HG03025 (cell line): ENCODE data around the gene PSAP.

Experiments
- ATAC-seq: cut with Tn5 transposase; IDR thresholded peaks from one replicate; pipeline ENCODE4 v1.9.1; 2021; ENCODE audit warnings: mild to moderate bottlenecking, moderate library complexity; ENCODE audit not compliant: unreplicated experiment, low FRiP score

PSAP gene

GRCh38 chr10:71795248-71795647 is 55.8 kb downstream of the PSAP start:
- ATAC-seq = no peak

DNA sequence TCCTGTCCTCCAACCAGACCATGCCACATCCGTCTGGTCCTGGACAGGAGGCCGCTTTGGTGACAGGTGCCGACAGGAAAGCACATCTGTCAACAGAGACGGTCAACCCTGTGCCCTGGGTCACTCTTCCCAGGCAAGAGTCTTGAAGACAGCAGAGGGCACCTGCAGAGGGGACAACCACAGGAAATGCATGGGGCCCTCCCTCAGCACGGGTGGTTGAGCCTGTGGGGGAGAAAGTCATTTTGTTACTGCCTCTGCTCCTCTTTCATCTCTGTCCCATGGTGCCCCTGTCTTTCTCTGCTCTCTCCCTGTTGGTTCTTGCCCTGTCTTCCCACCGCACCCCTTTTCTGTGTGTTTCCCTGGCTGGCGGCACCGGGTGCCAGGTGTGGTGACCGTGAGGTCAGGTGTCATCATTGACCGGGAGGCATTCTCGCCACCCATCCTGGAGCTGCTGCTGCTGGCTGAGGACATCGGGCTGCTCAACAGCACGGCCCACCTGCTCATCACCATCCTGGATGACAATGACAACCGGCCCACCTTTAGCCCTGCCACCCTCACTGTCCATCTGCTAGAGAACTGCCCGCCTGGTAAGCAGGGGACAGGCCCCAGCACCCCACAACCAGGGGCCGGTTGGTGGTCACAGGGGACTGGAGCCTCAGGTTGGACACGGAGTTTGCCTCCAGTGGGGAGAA is 60.2 kb downstream of the PSAP start:
- ATAC-seq = no peak

GRCh38 chr10:71789871-71790270 is 61.2 kb downstream of the PSAP start:
- no peak for ATAC-seq

- no peak for ATAC-seq
Observed at GRCh38 chr10:71788954-71789353, 62.1 kb downstream of the PSAP start.

DNA sequence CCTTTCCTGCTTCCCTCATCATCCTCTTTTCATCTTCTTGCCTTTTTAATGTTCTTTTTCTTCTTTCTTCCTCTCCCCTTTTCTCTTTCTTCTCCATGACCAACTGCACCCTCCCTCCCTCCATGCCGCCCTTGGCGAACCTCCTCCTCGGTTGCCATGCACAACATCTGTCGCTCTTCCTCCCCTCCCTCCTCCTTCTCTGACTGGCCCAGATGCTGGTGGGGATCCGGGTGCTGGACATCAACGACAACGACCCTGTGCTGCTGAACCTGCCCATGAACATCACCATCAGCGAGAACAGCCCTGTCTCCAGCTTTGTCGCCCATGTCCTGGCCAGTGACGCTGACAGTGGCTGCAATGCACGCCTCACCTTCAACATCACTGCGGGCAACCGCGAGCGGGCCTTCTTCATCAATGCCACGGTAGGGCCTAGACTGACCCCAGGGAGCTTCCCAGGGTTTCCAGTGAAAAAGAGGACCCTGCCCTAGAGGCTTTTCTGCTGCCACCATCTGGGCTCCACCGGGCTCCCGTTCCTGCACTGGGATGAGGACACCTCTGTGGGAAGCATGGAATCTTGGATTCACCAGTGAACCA is 66.3 kb downstream of the PSAP start:
- no peak for ATAC-seq

GRCh38 chr10:71783917-71784678 is 67.0 kb downstream of the PSAP start:
- ATAC-seq = no peak

GRCh38 chr10:71782917-71783490 is 68.0 kb downstream of the PSAP start:
- no peak for ATAC-seq

DNA sequence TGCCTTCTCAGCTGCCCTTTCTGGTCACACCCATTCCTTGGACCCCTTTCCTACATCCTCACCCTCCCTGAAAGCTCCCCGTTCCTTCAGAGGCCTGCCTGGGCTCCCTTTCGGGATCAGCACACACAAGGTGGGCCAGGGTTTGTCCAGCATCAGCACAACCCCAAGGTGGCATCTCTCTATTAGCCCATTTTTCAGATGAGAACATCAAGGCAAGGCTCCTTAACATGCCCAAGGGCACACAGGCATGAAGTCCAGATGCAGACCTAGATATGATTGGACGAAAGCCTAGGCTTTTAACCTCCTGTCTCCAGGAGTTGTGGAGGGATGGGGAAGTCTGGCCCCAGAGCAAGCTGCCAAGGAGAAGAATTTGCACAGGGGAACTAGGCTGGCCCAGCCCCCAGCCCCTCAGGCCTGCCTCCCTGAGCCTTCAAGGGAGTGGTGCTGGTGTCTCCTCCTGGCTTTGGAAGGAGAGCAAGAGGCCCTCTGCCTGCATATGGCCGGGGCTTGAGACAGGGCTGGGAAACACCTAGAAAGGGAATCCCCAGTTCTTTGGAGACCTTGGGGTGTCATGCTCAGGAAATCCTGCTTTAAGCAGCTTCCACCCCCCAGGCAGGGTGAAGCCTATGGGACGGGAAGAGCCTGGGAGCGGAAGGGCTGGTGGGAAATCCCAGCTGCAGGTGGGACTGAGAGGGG is 68.7 kb downstream of the PSAP start:
- ATAC-seq = no peak

GRCh38 chr10:71780719-71781118 is 70.3 kb downstream of the PSAP start:
- no peak for ATAC-seq

GRCh38 chr10:71780156-71780555 is 70.9 kb downstream of the PSAP start:
- no peak for ATAC-seq

GRCh38 chr10:71779641-71780040 is 71.4 kb downstream of the PSAP start:
- ATAC-seq = no peak

- ATAC-seq = no peak
Observed at GRCh38 chr10:71778071-71778825, 72.8 kb downstream of the PSAP start.

DNA sequence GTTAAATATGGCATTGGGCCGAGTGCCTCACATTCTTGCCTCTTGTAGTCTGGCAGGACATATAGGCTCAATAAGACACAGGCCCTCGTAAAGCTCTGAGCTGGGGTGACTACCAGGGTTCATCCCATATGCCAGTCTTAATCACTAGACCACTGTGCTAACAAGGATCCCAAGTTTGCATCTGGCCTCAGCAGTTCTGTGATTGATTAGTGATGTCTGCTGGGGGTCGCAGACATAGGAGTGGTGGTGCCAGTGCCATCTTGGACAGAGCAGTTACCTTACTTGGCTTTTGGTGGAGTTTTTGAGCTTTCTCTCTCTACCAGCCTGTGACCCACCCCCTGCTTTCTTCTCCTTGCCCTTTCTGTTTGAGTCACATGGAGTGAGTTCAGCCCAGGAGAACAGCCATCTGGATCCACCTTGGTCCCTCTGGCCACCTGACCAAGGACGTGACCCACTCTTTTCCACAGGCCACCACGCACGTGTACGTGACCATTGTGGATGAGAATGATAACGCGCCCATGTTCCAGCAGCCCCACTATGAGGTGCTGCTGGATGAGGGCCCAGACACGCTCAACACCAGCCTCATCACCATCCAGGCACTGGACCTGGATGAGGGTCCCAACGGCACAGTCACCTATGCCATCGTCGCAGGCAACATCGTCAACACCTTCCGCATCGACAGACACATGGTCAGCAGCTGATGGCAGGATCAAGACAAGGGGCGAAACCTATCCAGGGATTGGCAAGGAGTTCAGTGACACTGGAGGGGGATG is 73.7 kb downstream of the PSAP start:
- ATAC-seq = no peak

DNA sequence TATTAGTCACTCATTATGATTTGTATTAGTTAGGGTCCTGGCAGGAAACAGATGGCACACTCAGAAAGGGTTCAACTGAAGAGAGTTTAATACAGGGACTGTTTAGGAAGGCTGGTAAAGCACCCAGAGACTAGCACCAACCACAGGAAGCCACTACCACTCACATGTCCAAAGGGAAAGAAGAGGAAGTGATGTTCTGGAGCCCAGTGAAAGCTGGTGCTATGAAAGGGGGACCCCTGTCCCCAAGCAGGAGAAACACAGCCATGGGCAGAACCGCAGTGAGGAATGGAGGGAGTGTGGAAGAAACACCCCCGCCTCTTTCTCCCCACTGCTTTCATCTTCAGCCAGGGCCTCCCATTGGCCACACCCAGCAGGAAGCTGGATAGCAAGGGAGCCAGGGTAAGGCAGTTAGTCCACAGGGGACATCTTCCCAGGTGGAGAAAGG is 74.5 kb downstream of the PSAP start:
- no peak for ATAC-seq

- ATAC-seq = no peak
Observed at GRCh38 chr10:71774916-71775702, 75.9 kb downstream of the PSAP start.

- ATAC-seq = peak; percentile 39
Observed at GRCh38 chr10:71773221-71773971, 77.7 kb downstream of the PSAP start, which contains the start of gene VSIR. TSS of gene VSIR (minus strand) at chr10:71773520. CDS start at chr10:71773439, 81 bp downstream.

GRCh38 chr10:71772832-71773220 is 78.2 kb downstream of the PSAP start:
- no peak for ATAC-seq
